Activated T-helper 2 cell treated with anti-CD3 and anti-CD28 coated beads, Interferon-gamma antibody, Interleukin-2, Interleukin-4, amounts not matched to agents 10 μg/mL and 5 μg/mL and 100 μg/mL, durations not matched to agents 14 hours and 24 hours and 36 hours (primary cell): ENCODE measurements around the gene B4GALT6. TPM values are rescaled to one million over a fixed set of nuclear protein-coding genes. Genes with fewer than 3 reads are reported as not detected.

Source experiments
- DNase-seq: peaks from one replicate; pipeline ENCODE4 v3.0.0; 2021; ENCODE audit warnings: low spot score
- H3K27ac Mint-ChIP-seq: one replicate; pipeline ENCODE4 v1.8.0; 2021; ENCODE audit warnings: mixed read lengths
- H3K27me3 Mint-ChIP-seq: one replicate; pipeline ENCODE4 v1.8.0; 2021; ENCODE audit warnings: low read depth, mixed read lengths
- H3K36me3 Mint-ChIP-seq: one replicate; pipeline ENCODE4 v1.8.0; 2021; ENCODE audit warnings: low read depth, mixed read lengths
- H3K4me1 Mint-ChIP-seq: one replicate; pipeline ENCODE4 v1.8.0; 2021; ENCODE audit warnings: low read depth, mixed read lengths
- H3K4me3 Mint-ChIP-seq: one replicate; pipeline ENCODE4 v1.8.0; 2021; ENCODE audit warnings: low read depth, mild to moderate bottlenecking, moderate library complexity, mixed read lengths
- H3K9me3 Mint-ChIP-seq: one replicate; pipeline ENCODE4 v1.8.0; 2021; ENCODE audit warnings: mixed read lengths
- intact Hi-C: fragments of 100-400 bp; cut with micrococcal nuclease; formaldehyde crosslinking; loops from one replicate; pipeline ENCODE4 v1.15.1; 2023
- total RNA-seq: library from RNA; stranded (reverse); gene quantifications from 2 replicates; pipeline ENCODE4 v1.2.3, GENCODE V29; 2022

Gene B4GALT6
- total RNA-seq, 1 donor from 2014 or later: 4.2 TPM

DNA sequence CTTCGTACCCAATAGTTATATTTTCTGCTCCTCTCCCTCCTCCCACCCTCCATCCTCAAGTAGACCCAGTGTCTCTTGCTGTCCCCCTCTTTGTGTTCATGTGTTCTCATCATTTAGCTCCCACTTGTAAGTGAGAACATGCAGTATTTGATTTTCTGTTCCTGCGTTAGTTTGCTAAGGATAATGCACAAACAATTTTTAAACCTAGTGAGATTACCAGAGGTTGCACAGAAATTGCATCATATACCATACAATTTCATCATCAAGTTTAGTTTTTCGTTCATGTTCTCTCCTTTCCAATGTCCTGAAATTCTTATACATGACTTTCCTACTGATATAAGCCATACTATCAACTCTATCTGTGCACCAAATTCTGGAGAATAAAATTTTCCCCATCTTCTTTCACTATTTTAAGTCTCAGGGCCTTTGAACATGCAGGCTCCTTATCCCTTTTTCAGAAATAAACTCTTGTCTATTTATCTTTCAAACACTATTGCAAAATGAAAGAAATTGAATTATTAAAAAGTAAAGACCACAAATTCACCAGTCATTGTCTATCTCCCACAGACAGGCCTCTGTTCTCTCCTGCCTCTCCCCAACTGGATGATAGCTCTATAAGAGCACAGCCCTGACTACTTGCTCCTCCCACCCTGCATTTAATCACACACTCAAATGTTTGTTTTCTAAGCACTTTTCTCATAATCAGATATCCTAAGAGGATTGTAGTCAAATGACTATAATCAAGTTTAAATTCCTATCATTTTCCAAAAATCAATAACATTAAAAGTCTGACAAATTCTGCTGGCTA lies 27.2 kb upstream of the B4GALT6 start:
- H3K36me3 Mint-ChIP-seq: no peaks in the 10 kb centered on the region
- intact Hi-C loops: no loop called here
- H3K27ac Mint-ChIP-seq: no peak overlapping the region
- no peaks in the 10 kb centered on the region for H3K9me3 Mint-ChIP-seq
- H3K4me3 Mint-ChIP-seq: no peak overlapping the region
- H3K27me3 Mint-ChIP-seq: no peaks in the 10 kb centered on the region
- no peak for DNase-seq
- no peaks in the 10 kb centered on the region for H3K4me1 Mint-ChIP-seq

DNA sequence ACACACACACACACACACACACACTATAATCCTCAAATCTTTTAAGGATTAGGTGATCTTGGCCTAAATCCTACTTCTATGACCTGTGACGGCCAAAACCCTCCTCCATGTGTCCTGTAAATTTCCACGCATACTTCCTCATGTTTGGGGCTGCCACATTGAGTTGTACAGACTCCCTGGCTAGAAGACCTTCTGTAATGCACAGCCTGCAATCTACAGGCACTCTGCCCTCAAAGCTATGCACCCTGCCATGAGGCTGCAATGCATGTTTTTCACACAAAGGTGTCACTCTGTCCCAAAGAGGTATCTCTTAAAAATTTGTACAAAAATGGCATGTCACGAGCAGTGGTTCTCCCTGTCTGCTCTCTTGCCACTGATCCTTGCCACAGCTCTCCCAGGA lies 26.4 kb upstream of the B4GALT6 start:
- no peak for DNase-seq
- no peak overlapping the region for H3K27ac Mint-ChIP-seq
- no peaks in the 10 kb centered on the region for H3K9me3 Mint-ChIP-seq
- H3K4me1 Mint-ChIP-seq: no peaks in the 10 kb centered on the region
- no peak overlapping the region for H3K4me3 Mint-ChIP-seq
- intact Hi-C loops: no loop called here
- no peaks in the 10 kb centered on the region for H3K36me3 Mint-ChIP-seq
- no peaks in the 10 kb centered on the region for H3K27me3 Mint-ChIP-seq

DNA sequence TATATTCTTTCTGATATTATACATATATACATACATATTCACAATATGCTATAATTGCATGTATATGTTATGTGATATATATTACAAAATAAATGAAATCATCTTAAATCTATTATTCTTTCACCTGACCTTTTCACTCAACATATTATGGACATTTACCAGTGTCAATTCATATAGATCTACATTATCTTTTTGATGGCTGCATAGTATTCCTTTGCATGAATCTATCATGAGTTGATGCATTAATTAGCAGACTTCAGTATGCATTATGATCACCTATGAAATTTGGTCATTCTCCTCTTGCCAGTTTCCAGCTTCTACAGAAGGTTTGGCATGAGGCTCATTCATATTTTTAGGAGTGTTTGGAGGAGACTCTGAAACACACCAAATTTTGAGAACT lies 23.4 kb upstream of the B4GALT6 start:
- no peak overlapping the region for H3K27ac Mint-ChIP-seq
- peaks cover 3% of the 10 kb centered on the region for H3K4me1 Mint-ChIP-seq
- H3K9me3 Mint-ChIP-seq: no peaks in the 10 kb centered on the region
- intact Hi-C loops: no loop called here
- H3K36me3 Mint-ChIP-seq: no peaks in the 10 kb centered on the region
- DNase-seq: no peak
- peaks cover 5% of the 10 kb centered on the region for H3K27me3 Mint-ChIP-seq
- no peak overlapping the region for H3K4me3 Mint-ChIP-seq

DNA sequence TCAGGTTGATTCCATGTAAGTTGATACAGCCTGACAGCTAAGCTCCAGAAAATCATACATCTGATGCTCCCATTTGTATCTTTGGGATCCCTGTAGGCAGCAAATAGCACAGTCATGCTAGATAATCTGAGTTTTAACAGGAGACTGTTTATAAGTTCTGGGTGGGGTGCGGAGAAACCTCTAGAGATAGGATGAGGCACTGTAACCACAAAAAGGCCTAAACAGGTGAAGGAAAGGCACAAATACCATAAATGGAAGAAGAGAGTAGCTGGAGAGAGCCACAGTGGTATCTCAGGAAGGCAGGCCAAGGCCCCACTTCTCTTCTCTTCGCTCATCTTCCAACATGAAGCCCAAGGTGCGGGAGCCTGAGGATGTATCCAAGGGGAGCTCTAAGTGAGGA lies 18.1 kb upstream of the B4GALT6 start:
- no peaks in the 10 kb centered on the region for H3K9me3 Mint-ChIP-seq
- intact Hi-C loops: no loop called here
- H3K4me1 Mint-ChIP-seq: peaks cover 7% of the 10 kb centered on the region
- H3K36me3 Mint-ChIP-seq: no peaks in the 10 kb centered on the region
- peaks cover 9% of the 10 kb centered on the region for H3K27me3 Mint-ChIP-seq
- H3K27ac Mint-ChIP-seq: no peak overlapping the region
- no peak overlapping the region for H3K4me3 Mint-ChIP-seq
- no peak for DNase-seq

DNA sequence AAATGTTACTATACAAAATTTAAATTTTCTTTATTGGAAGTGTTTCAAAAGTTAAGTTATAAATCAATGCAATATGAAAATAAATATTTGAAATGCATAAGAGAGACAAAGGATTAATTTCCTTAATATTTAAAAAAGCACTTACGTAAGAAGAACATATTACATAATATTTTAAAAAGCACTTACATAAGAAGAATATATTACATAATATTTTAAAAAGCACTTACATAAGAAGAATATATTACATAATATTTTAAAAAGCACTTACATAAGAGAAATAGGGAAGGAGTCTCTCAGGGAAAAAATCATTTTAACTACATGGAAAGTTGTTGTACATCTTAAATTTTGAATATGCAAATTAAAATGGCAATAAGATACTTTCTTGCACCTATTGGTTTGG lies 17.4 kb upstream of the B4GALT6 start:
- Mint-ChIP-seq H3K9me3 (no peaks in the 10 kb centered on the region), H3K4me3 (no peak overlapping the region), H3K27me3 (peaks cover 13% of the 10 kb centered on the region), H3K27ac (no peak overlapping the region), H3K36me3 (no peaks in the 10 kb centered on the region), H3K4me1 (peaks cover 7% of the 10 kb centered on the region)
- DNase-seq: no peak
- intact Hi-C loops: no loop called here

DNA sequence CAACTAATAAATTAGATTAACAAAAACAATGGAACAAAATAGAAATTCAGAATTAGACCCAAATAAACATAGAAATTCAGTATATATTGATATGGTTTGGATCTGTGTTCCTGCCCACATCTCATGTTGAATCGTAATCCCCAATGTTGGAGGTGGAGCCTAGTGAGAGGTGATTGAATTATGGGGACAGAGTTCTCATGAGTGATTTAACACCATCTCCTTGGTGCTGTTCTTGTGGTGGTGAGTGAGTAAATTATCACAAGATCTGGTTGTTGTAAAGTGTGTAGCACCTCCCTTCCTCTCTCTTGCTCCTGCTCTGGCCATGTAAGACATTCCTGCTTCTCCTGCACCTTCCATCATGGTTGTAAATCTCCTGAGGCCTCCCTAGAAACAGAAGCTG lies 16.6 kb upstream of the B4GALT6 start:
- Mint-ChIP-seq H3K36me3 (no peaks in the 10 kb centered on the region), H3K27me3 (peaks cover 16% of the 10 kb centered on the region), H3K4me1 (peaks cover 7% of the 10 kb centered on the region), H3K4me3 (no peak overlapping the region), H3K27ac (no peak overlapping the region), H3K9me3 (no peaks in the 10 kb centered on the region)
- no peak for DNase-seq
- intact Hi-C loops: no loop called here

DNA sequence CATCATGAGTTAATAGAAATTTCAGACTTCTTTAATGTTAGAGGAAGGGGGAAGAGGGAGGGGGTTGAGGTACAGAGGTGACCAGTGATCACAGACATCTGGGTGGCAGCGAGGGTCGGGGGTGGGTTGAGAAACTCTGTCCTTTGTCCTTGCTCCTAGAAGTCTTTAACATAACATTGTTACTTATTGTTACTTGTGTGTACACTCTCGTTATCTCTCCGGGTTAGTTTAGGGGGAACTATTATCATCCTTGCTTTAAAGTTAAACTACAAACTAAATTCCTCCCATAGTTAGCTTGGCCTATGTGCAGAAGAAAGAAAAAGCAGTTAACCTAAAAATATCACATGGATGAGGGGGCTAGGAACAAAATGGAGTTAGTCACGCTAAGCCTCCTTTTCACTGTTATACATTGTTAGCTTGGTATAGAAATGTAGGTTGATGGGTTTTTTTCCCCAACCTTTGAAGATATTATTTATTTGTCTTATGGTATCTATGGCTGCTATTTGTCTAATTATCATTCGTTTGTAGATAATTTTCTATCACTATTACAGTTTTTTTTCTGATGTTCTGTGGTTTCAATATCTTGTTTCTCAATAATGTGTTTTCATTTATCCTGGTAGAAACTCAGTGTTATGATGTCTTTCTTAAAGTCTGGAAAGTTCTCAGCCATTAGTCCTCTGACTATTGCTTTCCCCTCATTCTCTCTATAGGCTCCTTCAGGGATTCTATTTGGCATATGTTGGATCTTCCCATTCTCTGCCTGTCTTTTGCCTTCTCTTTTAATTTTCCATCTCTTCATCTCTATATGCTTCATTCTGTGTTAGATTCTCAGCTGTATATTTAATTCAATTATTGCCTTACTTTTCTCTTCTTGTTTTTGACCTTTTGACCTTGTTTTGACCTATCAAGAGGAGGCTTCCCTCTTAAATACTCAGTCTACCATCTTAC lies 13.2 kb upstream of the B4GALT6 start:
- Mint-ChIP-seq H3K4me3 (no peak overlapping the region), H3K36me3 (no peaks in the 10 kb centered on the region), H3K4me1 (peaks cover 3% of the 10 kb centered on the region), H3K27me3 (peaks cover 30% of the 10 kb centered on the region), H3K27ac (no peak overlapping the region), H3K9me3 (no peaks in the 10 kb centered on the region)
- intact Hi-C loops: no loop called here
- no peak for DNase-seq

DNA sequence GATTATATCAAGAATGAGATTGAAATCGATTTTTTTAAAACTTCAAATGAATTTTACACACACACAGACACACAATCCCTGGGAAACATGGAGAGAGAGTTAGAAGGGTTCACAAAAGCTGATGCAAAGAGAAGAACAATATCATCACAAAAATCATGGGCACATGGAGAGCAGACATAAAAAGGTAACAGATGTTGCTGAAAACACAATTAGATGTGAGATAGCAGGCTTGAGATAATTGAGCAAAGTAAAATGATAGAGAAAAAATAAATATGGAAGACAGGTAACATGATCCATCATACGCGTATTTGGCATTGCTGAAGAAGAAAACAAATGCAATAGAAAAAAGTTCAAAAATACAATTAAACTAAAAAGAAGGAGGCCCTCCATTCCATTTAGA lies 11.6 kb upstream of the B4GALT6 start:
- H3K4me3 Mint-ChIP-seq: no peak overlapping the region
- no peaks in the 10 kb centered on the region for H3K36me3 Mint-ChIP-seq
- intact Hi-C loops: no loop called here
- H3K27me3 Mint-ChIP-seq: peaks cover 36% of the 10 kb centered on the region
- no peaks in the 10 kb centered on the region for H3K9me3 Mint-ChIP-seq
- H3K4me1 Mint-ChIP-seq: no peaks in the 10 kb centered on the region
- no peak for DNase-seq
- H3K27ac Mint-ChIP-seq: no peak overlapping the region

DNA sequence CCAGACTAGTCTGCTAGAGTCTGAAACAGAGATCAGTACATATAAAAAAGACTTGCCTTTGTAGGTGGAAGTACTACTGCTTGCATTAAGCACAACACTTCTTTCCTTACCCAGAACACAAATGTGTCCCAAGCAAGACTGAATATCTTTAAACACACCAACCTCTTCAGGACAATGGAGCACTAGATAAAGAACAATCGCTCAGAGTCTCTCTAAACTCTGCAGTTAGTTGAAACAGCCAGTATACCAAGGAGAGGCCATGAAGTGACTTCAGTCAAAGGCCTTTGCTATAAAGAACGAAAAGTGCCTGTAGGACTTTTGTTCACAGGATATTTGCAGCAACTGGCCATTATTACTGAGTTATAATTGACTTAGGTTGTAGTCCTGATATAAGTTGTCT lies 9.9 kb upstream of the B4GALT6 start:
- Mint-ChIP-seq H3K4me1 (no peaks in the 10 kb centered on the region), H3K27me3 (peaks cover 38% of the 10 kb centered on the region), H3K4me3 (no peak overlapping the region), H3K9me3 (no peaks in the 10 kb centered on the region), H3K36me3 (no peaks in the 10 kb centered on the region), H3K27ac (no peak overlapping the region)
- intact Hi-C loops: no loop called here
- DNase-seq: no peak

DNA sequence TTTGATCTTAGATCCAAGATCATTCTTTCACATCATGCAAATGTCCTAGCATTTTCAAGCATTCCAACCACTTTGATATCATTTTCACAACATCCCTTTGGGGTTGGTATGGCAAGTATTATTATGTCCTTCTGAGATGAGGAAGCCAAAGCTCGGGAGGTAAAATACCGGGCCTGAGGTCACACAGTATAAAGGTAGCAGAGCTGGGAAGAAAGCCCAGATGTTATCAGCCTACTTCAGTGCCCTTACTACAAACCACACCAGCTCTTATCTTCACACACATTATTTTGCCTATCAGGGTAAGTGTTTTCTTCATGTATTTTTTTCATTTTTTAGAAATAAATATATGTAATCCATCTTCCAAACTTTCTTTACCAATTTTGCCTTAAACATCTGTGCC lies 4.2 kb upstream of the B4GALT6 start:
- no peaks in the 10 kb centered on the region for H3K9me3 Mint-ChIP-seq
- no peak for DNase-seq
- H3K27ac Mint-ChIP-seq: no peak overlapping the region
- intact Hi-C loops: no loop called here
- no peaks in the 10 kb centered on the region for H3K36me3 Mint-ChIP-seq
- H3K4me3 Mint-ChIP-seq: no peak overlapping the region
- peaks cover 19% of the 10 kb centered on the region for H3K4me1 Mint-ChIP-seq
- peaks cover 40% of the 10 kb centered on the region for H3K27me3 Mint-ChIP-seq

DNA sequence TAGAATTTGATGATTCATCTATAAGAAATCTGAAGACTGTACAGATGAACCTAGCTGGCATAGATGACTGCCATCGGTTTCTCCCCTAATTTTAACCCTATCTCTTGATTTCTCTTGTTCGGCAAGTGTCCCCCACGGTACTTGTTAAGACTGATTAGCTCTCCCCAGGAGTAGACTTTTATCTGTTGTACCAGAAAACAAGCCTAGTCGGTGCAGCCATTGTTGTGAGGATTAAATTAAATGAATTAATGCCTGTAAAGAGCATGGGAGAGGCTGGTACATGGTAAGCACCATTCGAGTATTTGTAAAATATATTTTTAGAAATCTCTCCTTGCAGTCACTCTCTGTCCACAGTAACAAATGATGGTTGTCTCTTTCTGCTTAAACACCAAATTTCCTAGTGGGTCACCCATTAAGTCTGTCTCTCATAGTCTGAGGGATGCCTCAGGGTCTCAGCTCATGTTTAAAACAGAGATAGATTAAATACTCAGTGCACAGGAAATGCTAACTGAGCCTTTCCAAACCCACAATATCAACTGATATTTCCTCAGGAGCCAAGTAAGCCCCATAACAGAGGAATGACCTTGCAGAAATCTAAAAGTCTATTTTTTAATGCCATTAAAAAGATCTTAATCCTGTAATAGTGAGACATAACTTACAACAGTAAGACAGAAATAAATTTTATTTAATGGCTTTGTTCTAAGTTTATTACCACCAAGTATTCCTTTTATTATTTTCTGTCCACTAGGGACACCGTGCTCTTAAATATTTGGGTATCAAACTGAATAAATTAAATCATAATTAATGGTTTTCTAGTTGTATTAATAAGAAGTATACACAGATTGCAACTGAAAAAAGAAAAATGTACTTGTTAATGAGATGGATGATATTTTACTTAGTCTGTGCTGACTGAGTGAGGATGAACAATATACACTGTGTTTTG lies 2.9 kb upstream of the B4GALT6 start:
- no peak for DNase-seq
- Mint-ChIP-seq H3K36me3 (no peaks in the 10 kb centered on the region), H3K27me3 (peaks cover 44% of the 10 kb centered on the region), H3K9me3 (no peaks in the 10 kb centered on the region), H3K4me3 (peak overlapping the region; percentile 49), H3K4me1 (peaks cover 23% of the 10 kb centered on the region), H3K27ac (no peak overlapping the region)
- intact Hi-C loops: no loop called here

DNA sequence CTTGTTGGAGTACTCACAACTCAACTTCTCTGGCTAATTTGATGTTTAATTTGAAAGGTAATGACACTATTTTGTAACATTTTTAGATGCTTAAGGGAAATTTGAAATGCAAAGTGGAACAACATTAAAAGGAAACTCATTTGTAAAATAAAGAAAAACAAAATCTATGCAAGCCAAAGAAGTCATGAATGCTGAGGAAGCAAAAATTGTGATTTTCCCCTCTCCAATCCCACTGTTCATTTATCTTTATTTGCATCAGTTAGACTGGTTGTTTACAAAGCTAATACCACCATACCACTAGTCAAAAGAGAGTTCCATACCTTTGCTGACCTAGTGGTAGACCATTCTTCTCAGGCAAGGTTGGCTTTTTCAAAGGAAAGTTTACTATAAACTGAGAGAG lies 2.2 kb upstream of the B4GALT6 start:
- intact Hi-C loops: no loop called here
- Mint-ChIP-seq H3K36me3 (no peaks in the 10 kb centered on the region), H3K27ac (no peak overlapping the region), H3K9me3 (no peaks in the 10 kb centered on the region), H3K4me3 (peak overlapping the region; percentile 49), H3K27me3 (peaks cover 42% of the 10 kb centered on the region), H3K4me1 (peaks cover 23% of the 10 kb centered on the region)
- DNase-seq: no peak
